ENCODE measurements around the gene PPP1R11. TPM values are rescaled to one million over a fixed set of nuclear protein-coding genes. Genes with fewer than 3 reads are reported as not detected.

Gene PPP1R11
- polyA plus RNA-seq, 1 donor (not counting 4 experiments of a cell fraction or from before 2014, with no cell fraction given): 58.0 TPM

GRCh38 chr6:30061858-30062458, 5.0 kb upstream of the PPP1R11 start:
- peaks cover 23% of the 10 kb centered on the region for H3K79me2 ChIP-seq (ENCODE audit: control insufficient read depth, insufficient read depth, low read length)
- no peaks in the 10 kb centered on the region for H4K20me1 ChIP-seq (ENCODE audit: control insufficient read depth, extremely low read depth, insufficient read depth, low read length)
- peak overlapping the region; percentile 97 to 100 (median 100) for H3K4me3 ChIP-seq (ENCODE audit: control insufficient read depth in 2 of 3, extremely low read depth in 1 of 3, insufficient read depth in 2 of 3, low read depth in 1 of 3, low read length in 3 of 3)
- TF ChIP-seq EZH2 (IDR thresholded peaks at IDR 0.05; ENCODE audit: low read length): no peak
- TF ChIP-seq CTCF (optimal IDR thresholded peaks at IDR 0.05 in 1 of 3, IDR thresholded peaks at IDR 0.05 in 1 of 3, conservative IDR thresholded peaks at IDR 0.05 in 1 of 3; ENCODE audit: extremely low read depth in 1 of 3, insufficient read depth in 2 of 3, low read length in 3 of 3): no peak
- peak overlapping the region; percentile 95 for H3K27ac ChIP-seq (ENCODE audit: control insufficient read depth, insufficient read depth, low read length)
- peak overlapping the region; percentile 99 for H3K9ac ChIP-seq (ENCODE audit: control insufficient read depth, extremely low read depth, insufficient read depth, low read length)
- FAIRE-seq (peak; percentile 46), DNase-seq (ENCODE audit: low read depth, low spot score) (no peak)
- H2AFZ ChIP-seq (ENCODE audit: control insufficient read depth, low read length): peak overlapping the region; percentile 80
- no peaks in the 10 kb centered on the region for H3K27me3 ChIP-seq (ENCODE audit: control insufficient read depth, extremely low read depth, insufficient read depth, low read length)
- H3K4me1 ChIP-seq (ENCODE audit: control insufficient read depth, extremely low read depth, insufficient read depth, low read length): peaks cover 17% of the 10 kb centered on the region
- no peaks in the 10 kb centered on the region for H3K9me3 ChIP-seq (ENCODE audit: control insufficient read depth, low read depth, low read length)
- dilution Hi-C loops (cut with MboI; ENCODE audit: extremely low pct_ligation_motif_present, low sequenced_read_pairs): no loop called here
- H3K9me1 ChIP-seq (ENCODE audit: control insufficient read depth, extremely low read depth, insufficient read depth, low read length): no peaks in the 10 kb centered on the region
- H3K4me2 ChIP-seq (ENCODE audit: control insufficient read depth, extremely low read depth, insufficient read depth, low read depth, low read length): peak overlapping the region; percentile 93
- H3K36me3 ChIP-seq (ENCODE audit: control insufficient read depth in 2 of 2, extremely low read depth in 1 of 2, insufficient read depth in 2 of 2, low read length in 2 of 2): peaks cover 0 to 6% of the 10 kb centered on the region in 2 experiments

- no peaks in the 10 kb centered on the region for H3K9me3 ChIP-seq (ENCODE audit: control insufficient read depth, low read depth, low read length)
- dilution Hi-C loops (cut with MboI; ENCODE audit: extremely low pct_ligation_motif_present, low sequenced_read_pairs): no loop called here
- no peak for FAIRE-seq
- peak overlapping the region in 2 of 3 experiments; percentile 100 for H3K4me3 ChIP-seq (ENCODE audit: control insufficient read depth in 2 of 3, extremely low read depth in 1 of 3, insufficient read depth in 2 of 3, low read depth in 1 of 3, low read length in 3 of 3)
- H3K4me1 ChIP-seq (ENCODE audit: control insufficient read depth, extremely low read depth, insufficient read depth, low read length): peaks cover 19% of the 10 kb centered on the region
- no peak for TF ChIP-seq EZH2 (IDR thresholded peaks at IDR 0.05; ENCODE audit: low read length)
- H3K27ac ChIP-seq (ENCODE audit: control insufficient read depth, insufficient read depth, low read length): peak overlapping the region; percentile 95
- H3K27me3 ChIP-seq (ENCODE audit: control insufficient read depth, extremely low read depth, insufficient read depth, low read length): no peaks in the 10 kb centered on the region
- no peaks in the 10 kb centered on the region for H3K9me1 ChIP-seq (ENCODE audit: control insufficient read depth, extremely low read depth, insufficient read depth, low read length)
- no peak overlapping the region for H3K9ac ChIP-seq (ENCODE audit: control insufficient read depth, extremely low read depth, insufficient read depth, low read length)
- no peaks in the 10 kb centered on the region for H4K20me1 ChIP-seq (ENCODE audit: control insufficient read depth, extremely low read depth, insufficient read depth, low read length)
- H3K4me2 ChIP-seq (ENCODE audit: control insufficient read depth, extremely low read depth, insufficient read depth, low read depth, low read length): peak overlapping the region; percentile 93
- no peak for DNase-seq (ENCODE audit: low read depth, low spot score)
- H2AFZ ChIP-seq (ENCODE audit: control insufficient read depth, low read length): no peak overlapping the region
- peaks cover 0 to 2% of the 10 kb centered on the region in 2 experiments for H3K36me3 ChIP-seq (ENCODE audit: control insufficient read depth in 2 of 2, extremely low read depth in 1 of 2, insufficient read depth in 2 of 2, low read length in 2 of 2)
- H3K79me2 ChIP-seq (ENCODE audit: control insufficient read depth, insufficient read depth, low read length): peaks cover 29% of the 10 kb centered on the region
Observed at GRCh38 chr6:30062471-30063178, 4.4 kb upstream of the PPP1R11 start.
